Measurements from ENCODE around the gene NRXN3. TPM values are rescaled to one million over a fixed set of nuclear protein-coding genes. Genes with fewer than 3 reads are reported as not detected.
A peak's percentile ranks its signal among the peaks of the same experiment; 100 is the strongest.

The NRXN3 gene
- total and polyA plus RNA-seq, 2 experiments from 2014 or later = 1.0 to 1.8 TPM

DNA sequence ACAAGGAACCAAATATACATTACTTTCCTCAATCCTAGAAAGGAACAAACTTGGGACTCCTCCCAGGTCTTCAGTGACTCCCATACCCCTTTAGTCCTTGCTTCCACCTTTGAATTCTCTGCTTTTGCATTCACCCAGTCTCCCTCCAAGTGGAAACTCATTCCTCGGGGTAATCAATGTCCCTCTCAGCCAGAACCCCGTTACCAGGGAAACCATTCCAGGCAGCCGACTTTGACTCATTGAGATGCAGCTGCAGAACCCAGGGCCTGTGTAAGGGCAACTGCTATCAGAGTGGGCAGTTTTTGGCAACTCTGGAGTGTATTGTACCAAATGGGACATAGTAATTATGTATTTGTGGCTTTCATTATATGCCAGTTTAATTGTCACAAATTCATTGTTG, 186.2 kb downstream of the NRXN3 start:
- no peak overlapping the region for H3K27ac ChIP-seq (ENCODE audit: low read depth)
- no peak overlapping the region for H3K27ac Mint-ChIP-seq
- H3K9me2 ChIP-seq (ENCODE audit: insufficient read depth) = no peaks in the 10 kb centered on the region
- H3K27me3 Mint-ChIP-seq (ENCODE audit: insufficient read depth, low read depth, poor library complexity) = peaks cover 2% of the 10 kb centered on the region
- no peaks in the 10 kb centered on the region for H3K27me3 ChIP-seq (ENCODE audit: insufficient read depth)
- no peaks in the 10 kb centered on the region for H3K36me3 ChIP-seq (ENCODE audit: insufficient read depth)
- H3K4me3 Mint-ChIP-seq = no peak overlapping the region
- H3F3A ChIP-seq (replicated peaks; ENCODE audit: low read depth) = no peaks in the 10 kb centered on the region
- ATAC-seq = peak; percentile 75
- no peaks in the 10 kb centered on the region for H3K79me2 ChIP-seq (replicated peaks; ENCODE audit: insufficient read depth)
- peak; percentile 39 for DNase-seq (ENCODE audit: low spot score)
- no peaks in the 10 kb centered on the region for H3K4me1 ChIP-seq (ENCODE audit: insufficient read depth)
- H3K36me3 Mint-ChIP-seq (ENCODE audit: low read depth) = no peaks in the 10 kb centered on the region
- H3K4me2 ChIP-seq = no peak overlapping the region
- TF ChIP-seq NANOG (IDR thresholded peaks at IDR 0.05; ENCODE audit: borderline replicate concordance) (no peak), ZNF331 (CRISPR knock-in tag; IDR thresholded peaks at IDR 0.05; ENCODE audit: low read depth) (no peak), EZH2 (IDR thresholded peaks at IDR 0.05; ENCODE audit: low read depth, unreplicated experiment) (no peak), ZNF114 (CRISPR knock-in tag; IDR thresholded peaks at IDR 0.05) (no peak), EZH2phosphoT487 (IDR thresholded peaks at IDR 0.05; ENCODE audit: unreplicated experiment) (no peak), STAT1 (IDR thresholded peaks at IDR 0.05; ENCODE audit: unreplicated experiment) (no peak), CREB1 (CRISPR knock-in tag; IDR thresholded peaks at IDR 0.05; ENCODE audit: low read depth) (no peak), JUNB (IDR thresholded peaks at IDR 0.05; ENCODE audit: unreplicated experiment) (no peak), POLR2AphosphoS5 (IDR thresholded peaks at IDR 0.05; ENCODE audit: low read depth) (no peak)
- TF ChIP-seq, protein P1, sequence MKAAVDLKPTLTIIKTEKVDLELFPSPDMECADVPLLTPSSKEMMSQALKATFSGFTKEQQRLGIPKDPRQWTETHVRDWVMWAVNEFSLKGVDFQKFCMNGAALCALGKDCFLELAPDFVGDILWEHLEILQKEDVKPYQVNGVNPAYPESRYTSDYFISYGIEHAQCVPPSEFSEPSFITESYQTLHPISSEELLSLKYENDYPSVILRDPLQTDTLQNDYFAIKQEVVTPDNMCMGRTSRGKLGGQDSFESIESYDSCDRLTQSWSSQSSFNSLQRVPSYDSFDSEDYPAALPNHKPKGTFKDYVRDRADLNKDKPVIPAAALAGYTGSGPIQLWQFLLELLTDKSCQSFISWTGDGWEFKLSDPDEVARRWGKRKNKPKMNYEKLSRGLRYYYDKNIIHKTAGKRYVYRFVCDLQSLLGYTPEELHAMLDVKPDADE (IDR thresholded peaks at IDR 0.05) = no peak
- TF ChIP-seq, protein P2, sequence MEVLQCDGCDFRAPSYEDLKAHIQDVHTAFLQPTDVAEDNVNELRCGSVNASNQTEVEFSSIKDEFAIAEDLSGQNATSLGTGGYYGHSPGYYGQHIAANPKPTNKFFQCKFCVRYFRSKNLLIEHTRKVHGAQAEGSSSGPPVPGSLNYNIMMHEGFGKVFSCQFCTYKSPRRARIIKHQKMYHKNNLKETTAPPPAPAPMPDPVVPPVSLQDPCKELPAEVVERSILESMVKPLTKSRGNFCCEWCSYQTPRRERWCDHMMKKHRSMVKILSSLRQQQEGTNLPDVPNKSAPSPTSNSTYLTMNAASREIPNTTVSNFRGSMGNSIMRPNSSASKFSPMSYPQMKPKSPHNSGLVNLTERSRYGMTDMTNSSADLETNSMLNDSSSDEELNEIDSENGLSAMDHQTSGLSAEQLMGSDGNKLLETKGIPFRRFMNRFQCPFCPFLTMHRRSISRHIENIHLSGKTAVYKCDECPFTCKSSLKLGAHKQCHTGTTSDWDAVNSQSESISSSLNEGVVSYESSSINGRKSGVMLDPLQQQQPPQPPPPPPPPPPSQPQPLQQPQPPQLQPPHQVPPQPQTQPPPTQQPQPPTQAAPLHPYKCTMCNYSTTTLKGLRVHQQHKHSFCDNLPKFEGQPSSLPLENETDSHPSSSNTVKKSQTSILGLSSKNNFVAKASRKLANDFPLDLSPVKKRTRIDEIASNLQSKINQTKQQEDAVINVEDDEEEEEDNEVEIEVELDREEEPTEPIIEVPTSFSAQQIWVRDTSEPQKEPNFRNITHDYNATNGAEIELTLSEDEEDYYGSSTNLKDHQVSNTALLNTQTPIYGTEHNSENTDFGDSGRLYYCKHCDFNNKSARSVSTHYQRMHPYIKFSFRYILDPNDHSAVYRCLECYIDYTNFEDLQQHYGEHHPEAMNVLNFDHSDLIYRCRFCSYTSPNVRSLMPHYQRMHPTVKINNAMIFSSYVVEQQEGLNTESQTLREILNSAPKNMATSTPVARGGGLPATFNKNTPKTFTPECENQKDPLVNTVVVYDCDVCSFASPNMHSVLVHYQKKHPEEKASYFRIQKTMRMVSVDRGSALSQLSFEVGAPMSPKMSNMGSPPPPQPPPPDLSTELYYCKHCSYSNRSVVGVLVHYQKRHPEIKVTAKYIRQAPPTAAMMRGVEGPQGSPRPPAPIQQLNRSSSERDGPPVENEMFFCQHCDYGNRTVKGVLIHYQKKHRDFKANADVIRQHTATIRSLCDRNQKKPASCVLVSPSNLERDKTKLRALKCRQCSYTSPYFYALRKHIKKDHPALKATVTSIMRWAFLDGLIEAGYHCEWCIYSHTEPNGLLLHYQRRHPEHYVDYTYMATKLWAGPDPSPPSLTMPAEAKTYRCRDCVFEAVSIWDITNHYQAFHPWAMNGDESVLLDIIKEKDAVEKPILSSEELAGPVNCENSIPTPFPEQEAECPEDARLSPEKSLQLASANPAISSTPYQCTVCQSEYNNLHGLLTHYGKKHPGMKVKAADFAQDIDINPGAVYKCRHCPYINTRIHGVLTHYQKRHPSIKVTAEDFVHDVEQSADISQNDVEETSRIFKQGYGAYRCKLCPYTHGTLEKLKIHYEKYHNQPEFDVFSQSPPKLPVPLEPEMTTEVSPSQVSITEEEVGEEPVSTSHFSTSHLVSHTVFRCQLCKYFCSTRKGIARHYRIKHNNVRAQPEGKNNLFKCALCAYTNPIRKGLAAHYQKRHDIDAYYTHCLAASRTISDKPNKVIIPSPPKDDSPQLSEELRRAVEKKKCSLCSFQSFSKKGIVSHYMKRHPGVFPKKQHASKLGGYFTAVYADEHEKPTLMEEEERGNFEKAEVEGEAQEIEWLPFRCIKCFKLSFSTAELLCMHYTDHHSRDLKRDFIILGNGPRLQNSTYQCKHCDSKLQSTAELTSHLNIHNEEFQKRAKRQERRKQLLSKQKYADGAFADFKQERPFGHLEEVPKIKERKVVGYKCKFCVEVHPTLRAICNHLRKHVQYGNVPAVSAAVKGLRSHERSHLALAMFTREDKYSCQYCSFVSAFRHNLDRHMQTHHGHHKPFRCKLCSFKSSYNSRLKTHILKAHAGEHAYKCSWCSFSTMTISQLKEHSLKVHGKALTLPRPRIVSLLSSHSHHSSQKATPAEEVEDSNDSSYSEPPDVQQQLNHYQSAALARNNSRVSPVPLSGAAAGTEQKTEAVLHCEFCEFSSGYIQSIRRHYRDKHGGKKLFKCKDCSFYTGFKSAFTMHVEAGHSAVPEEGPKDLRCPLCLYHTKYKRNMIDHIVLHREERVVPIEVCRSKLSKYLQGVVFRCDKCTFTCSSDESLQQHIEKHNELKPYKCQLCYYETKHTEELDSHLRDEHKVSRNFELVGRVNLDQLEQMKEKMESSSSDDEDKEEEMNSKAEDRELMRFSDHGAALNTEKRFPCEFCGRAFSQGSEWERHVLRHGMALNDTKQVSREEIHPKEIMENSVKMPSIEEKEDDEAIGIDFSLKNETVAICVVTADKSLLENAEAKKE (CRISPR knock-in tag; IDR thresholded peaks at IDR 0.05) = no peak
- TF ChIP-seq, protein P3, sequence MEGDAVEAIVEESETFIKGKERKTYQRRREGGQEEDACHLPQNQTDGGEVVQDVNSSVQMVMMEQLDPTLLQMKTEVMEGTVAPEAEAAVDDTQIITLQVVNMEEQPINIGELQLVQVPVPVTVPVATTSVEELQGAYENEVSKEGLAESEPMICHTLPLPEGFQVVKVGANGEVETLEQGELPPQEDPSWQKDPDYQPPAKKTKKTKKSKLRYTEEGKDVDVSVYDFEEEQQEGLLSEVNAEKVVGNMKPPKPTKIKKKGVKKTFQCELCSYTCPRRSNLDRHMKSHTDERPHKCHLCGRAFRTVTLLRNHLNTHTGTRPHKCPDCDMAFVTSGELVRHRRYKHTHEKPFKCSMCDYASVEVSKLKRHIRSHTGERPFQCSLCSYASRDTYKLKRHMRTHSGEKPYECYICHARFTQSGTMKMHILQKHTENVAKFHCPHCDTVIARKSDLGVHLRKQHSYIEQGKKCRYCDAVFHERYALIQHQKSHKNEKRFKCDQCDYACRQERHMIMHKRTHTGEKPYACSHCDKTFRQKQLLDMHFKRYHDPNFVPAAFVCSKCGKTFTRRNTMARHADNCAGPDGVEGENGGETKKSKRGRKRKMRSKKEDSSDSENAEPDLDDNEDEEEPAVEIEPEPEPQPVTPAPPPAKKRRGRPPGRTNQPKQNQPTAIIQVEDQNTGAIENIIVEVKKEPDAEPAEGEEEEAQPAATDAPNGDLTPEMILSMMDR (conservative IDR thresholded peaks at IDR 0.05; ENCODE audit: low read depth in 2 of 2) = no peak
- TF ChIP-seq, protein P4, sequence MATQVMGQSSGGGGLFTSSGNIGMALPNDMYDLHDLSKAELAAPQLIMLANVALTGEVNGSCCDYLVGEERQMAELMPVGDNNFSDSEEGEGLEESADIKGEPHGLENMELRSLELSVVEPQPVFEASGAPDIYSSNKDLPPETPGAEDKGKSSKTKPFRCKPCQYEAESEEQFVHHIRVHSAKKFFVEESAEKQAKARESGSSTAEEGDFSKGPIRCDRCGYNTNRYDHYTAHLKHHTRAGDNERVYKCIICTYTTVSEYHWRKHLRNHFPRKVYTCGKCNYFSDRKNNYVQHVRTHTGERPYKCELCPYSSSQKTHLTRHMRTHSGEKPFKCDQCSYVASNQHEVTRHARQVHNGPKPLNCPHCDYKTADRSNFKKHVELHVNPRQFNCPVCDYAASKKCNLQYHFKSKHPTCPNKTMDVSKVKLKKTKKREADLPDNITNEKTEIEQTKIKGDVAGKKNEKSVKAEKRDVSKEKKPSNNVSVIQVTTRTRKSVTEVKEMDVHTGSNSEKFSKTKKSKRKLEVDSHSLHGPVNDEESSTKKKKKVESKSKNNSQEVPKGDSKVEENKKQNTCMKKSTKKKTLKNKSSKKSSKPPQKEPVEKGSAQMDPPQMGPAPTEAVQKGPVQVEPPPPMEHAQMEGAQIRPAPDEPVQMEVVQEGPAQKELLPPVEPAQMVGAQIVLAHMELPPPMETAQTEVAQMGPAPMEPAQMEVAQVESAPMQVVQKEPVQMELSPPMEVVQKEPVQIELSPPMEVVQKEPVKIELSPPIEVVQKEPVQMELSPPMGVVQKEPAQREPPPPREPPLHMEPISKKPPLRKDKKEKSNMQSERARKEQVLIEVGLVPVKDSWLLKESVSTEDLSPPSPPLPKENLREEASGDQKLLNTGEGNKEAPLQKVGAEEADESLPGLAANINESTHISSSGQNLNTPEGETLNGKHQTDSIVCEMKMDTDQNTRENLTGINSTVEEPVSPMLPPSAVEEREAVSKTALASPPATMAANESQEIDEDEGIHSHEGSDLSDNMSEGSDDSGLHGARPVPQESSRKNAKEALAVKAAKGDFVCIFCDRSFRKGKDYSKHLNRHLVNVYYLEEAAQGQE (IDR thresholded peaks at IDR 0.05; ENCODE audit: unreplicated experiment) = no peak
- no peaks in the 10 kb centered on the region for H4K20me1 ChIP-seq (replicated peaks; ENCODE audit: insufficient read depth)
- H2AFZ ChIP-seq = no peak overlapping the region
- peaks cover 3% of the 10 kb centered on the region; the same call in 2 of the 3 replicates for H3K4me1 Mint-ChIP-seq
- H3K9me3 Mint-ChIP-seq = no peaks in the 10 kb centered on the region
- H3K4me3 ChIP-seq = no peak overlapping the region

Measured in GM23338 (cell line).